Stimulated activated CD4-positive, alpha-beta T cell treated with anti-CD3 and anti-CD28 coated beads, Interleukin-15, amount 100 ng/mL, for 48 hours (primary cell): ENCODE results near the gene GPATCH3.
A peak's percentile ranks its signal among the peaks of the same experiment; 100 is the strongest.
"Not testable (repeated sequence)": the region's sequence is repeated elsewhere in the genome, so short reads cannot be mapped to it uniquely, and the experiment has no call there.

Source experiments
- DNase-seq, 2 donors: peaks; one replicate each; pipeline ENCODE4 v3.0.0-alpha.2; 2020; ENCODE audit warnings: low read depth in 2 of 2

The GPATCH3 gene

GRCh38 chr1:26913389-26913753 lies 13.1 kb upstream of the GPATCH3 start:
- DNase-seq: no peak

GRCh38 chr1:26912147-26912490 lies 11.9 kb upstream of the GPATCH3 start:
- DNase-seq: no peak

- no peak for DNase-seq
These were observed 11.3 kb upstream of the GPATCH3 start for GRCh38 chr1:26911399-26912146.

- DNase-seq: no peak
These were observed 10.3 kb upstream of the GPATCH3 start for GRCh38 chr1:26910343-26911160.

GRCh38 chr1:26909951-26910342 lies 9.7 kb upstream of the GPATCH3 start:
- DNase-seq: no peak

GRCh38 chr1:26907071-26907917 lies 7.0 kb upstream of the GPATCH3 start:
- DNase-seq: no peak

GRCh38 chr1:26900815-26901511 lies 696 bp upstream of the GPATCH3 start:
- no peak for DNase-seq

- DNase-seq: no peak
These were observed 2.9 kb downstream of the GPATCH3 start for GRCh38 chr1:26897351-26897750.

GRCh38 chr1:26894263-26894662 lies 6.0 kb downstream of the GPATCH3 start:
- no peak for DNase-seq

- no peak for DNase-seq
These were observed 9.8 kb downstream of the GPATCH3 start for GRCh38 chr1:26890467-26890796.

- DNase-seq: peak; percentile 60 to 67
These were observed 10.5 kb downstream of the GPATCH3 start, which contains the start of gene GPN2 for GRCh38 chr1:26889551-26890466. GPN2 (minus strand) TSS chr1:26890283; CDS start chr1:26890096, 187 bp downstream.

GRCh38 chr1:26888231-26888630 lies 12.0 kb downstream of the GPATCH3 start:
- DNase-seq: no peak

GRCh38 chr1:26887125-26887524 lies 13.1 kb downstream of the GPATCH3 start:
- no peak for DNase-seq

- DNase-seq: no peak
These were observed 17.4 kb downstream of the GPATCH3 start for GRCh38 chr1:26882696-26883463.

GRCh38 chr1:26881611-26882010 lies 18.7 kb downstream of the GPATCH3 start:
- DNase-seq: not testable (repeated sequence)

GRCh38 chr1:26879793-26880192 lies 20.5 kb downstream of the GPATCH3 start:
- no peak for DNase-seq

GRCh38 chr1:26877326-26877725 lies 22.9 kb downstream of the GPATCH3 start:
- no peak for DNase-seq

GRCh38 chr1:26874896-26875295 lies 25.4 kb downstream of the GPATCH3 start:
- DNase-seq: no peak

GRCh38 chr1:26873097-26873496 lies 27.2 kb downstream of the GPATCH3 start:
- not testable (repeated sequence) for DNase-seq
